A549 (cell line): ENCODE results near the gene ZNF319. TPM values are rescaled to one million over a fixed set of nuclear protein-coding genes. Genes with fewer than 3 reads are reported as not detected.

ENCODE experiments used
- ATAC-seq, 2 experiments: fragments of 200-7000 bp in 1 of 2; fragments of >200 bp in 1 of 2; cut with Nextera tagmentation in 1 of 2; cut with Tn5 transposase in 1 of 2; 3 replicates each; pipeline versions ENCODE4 v1.8.0 to v1.9.1; 2018 to 2020; ENCODE audit warnings: mild to moderate bottlenecking in 1 of 2, moderate library complexity in 1 of 2
- CTCF ChIA-PET: fragments of 300-600 bp; sonication (Branson Sonifier 250); formaldehyde crosslinking; extraction: SDS; loops from one replicate; lab custom pipeline; 2021; ENCODE audit warnings: antibody characterized with exemption, inconsistent platforms; lab: Yijun Ruan, JAX
- POLR2A ChIA-PET: fragments of 350-600 bp; formaldehyde crosslinking; extraction: SDS; loops from one replicate; lab custom pipeline; 2021; ENCODE audit warnings: antibody characterized with exemption, inconsistent platforms; lab: Yijun Ruan, JAX
- DNase-seq, 2 experiments: peaks; one replicate each; pipeline versions ENCODE4 v3.0.0 to v3.0.0-alpha.2; 2011 to 2016; ENCODE audit warnings: low read depth in 1 of 2, low spot score in 1 of 2
- FAIRE-seq: peaks from 2 replicates; lab custom pipeline; 2011; peaks lifted over from hg19 to GRCh38; lab: Jason Lieb, UNC
- H3K27ac ChIP-seq, 2 experiments: fragments of >200 bp; sonication (Bioruptor Twin); formaldehyde crosslinking; 3 replicates each; pipeline ENCODE4 v1.5.1; 2016 to 2017
- H3K4me1 ChIP-seq: fragments of >200 bp; sonication (Bioruptor Twin); formaldehyde crosslinking; 3 replicates; pipeline ENCODE4 v1.6.1; 2016
- H3K4me2 ChIP-seq: fragments of >200 bp; sonication (Bioruptor Twin); formaldehyde crosslinking; 3 replicates; pipeline ENCODE4 v1.6.1; 2016
- H3K4me3 ChIP-seq: fragments of >200 bp; sonication (Bioruptor Twin); formaldehyde crosslinking; 3 replicates; pipeline ENCODE4 v1.5.1; 2016
- H3K9me3 ChIP-seq: fragments of >200 bp; sonication (Bioruptor Twin); formaldehyde crosslinking; 3 replicates; pipeline ENCODE4 v1.6.1; 2016
- CBX2 ChIP-seq: fragments of 200-600 bp; sonication (generic); IDR thresholded peaks from 2 replicates; pipeline ENCODE4 v1.6.1; 2016; ENCODE audit warnings: low read depth, mild to moderate bottlenecking, borderline replicate concordance
- CHD2 ChIP-seq: fragments of 150-350 bp; IDR thresholded peaks from 2 replicates; pipeline ENCODE4 v1.6.1; 2014; ENCODE audit warnings: low read length; ENCODE audit not compliant: partially characterized antibody
- EHF ChIP-seq: fragments of 250-450 bp; sonication (Bioruptor Pico); IDR thresholded peaks from 2 replicates; pipeline ENCODE4 v1.5.0; 2020; ENCODE audit warnings: mild to moderate bottlenecking
- FOSB ChIP-seq: fragments of 250-450 bp; sonication (Bioruptor Pico); IDR thresholded peaks from 2 replicates; pipeline ENCODE4 v1.5.0; 2020; ENCODE audit warnings: mild to moderate bottlenecking, moderate library complexity
- FOXS1 ChIP-seq: fragments of 250-450 bp; sonication (Bioruptor Pico); IDR thresholded peaks from 2 replicates; pipeline ENCODE4 v1.5.0; 2020; ENCODE audit warnings: mild to moderate bottlenecking, moderate library complexity
- HDAC2 ChIP-seq: fragments of 200-600 bp; sonication (generic); IDR thresholded peaks from 2 replicates; pipeline ENCODE4 v1.6.1; 2016
- HEYL ChIP-seq: fragments of 250-450 bp; sonication (Bioruptor Pico); IDR thresholded peaks from 2 replicates; pipeline ENCODE4 v1.8.0; 2021; ENCODE audit warnings: mild to moderate bottlenecking, moderate library complexity
- HMGXB4 ChIP-seq: fragments of 250-450 bp; sonication (Bioruptor Pico); IDR thresholded peaks from 2 replicates; pipeline ENCODE4 v1.5.0; 2021; ENCODE audit warnings: mild to moderate bottlenecking, moderate library complexity, borderline replicate concordance
- HOXB13 ChIP-seq: fragments of 250-450 bp; sonication (Bioruptor Pico); IDR thresholded peaks from 2 replicates; pipeline ENCODE4 v1.5.0; 2020; ENCODE audit warnings: low read depth, mild to moderate bottlenecking, moderate library complexity
- KDM5A ChIP-seq: fragments of 200-600 bp; sonication (generic); IDR thresholded peaks from 2 replicates; pipeline ENCODE4 v1.6.1; 2016; ENCODE audit warnings: antibody characterized with exemption, mild to moderate bottlenecking
- MAZ ChIP-seq: fragments of 150-350 bp; IDR thresholded peaks from 2 replicates; pipeline ENCODE4 v1.6.1; 2014; ENCODE audit warnings: antibody characterized with exemption, low read depth, low read length, borderline replicate concordance
- POLR2A ChIP-seq: IDR thresholded peaks from 2 replicates; pipeline ENCODE4 v1.6.1; 2012; ENCODE audit warnings: mild to moderate bottlenecking, low read length
- POLR2AphosphoS2 ChIP-seq: conservative IDR thresholded peaks from 2 replicates; pipeline ENCODE4 v1.6.1; 2012; ENCODE audit warnings: low read length, improper control_type of control experiment, inconsistent platforms
- RAD21 ChIP-seq, 2 experiments: fragments of >200 bp in 1 of 2; sonication (Bioruptor Twin) in 1 of 2; formaldehyde crosslinking in 1 of 2; IDR thresholded peaks in 1 of 2; conservative IDR thresholded peaks in 1 of 2; 2 replicates in 1 of 2; 3 replicates in 1 of 2; pipeline ENCODE4 v1.6.1; 2012 to 2018; ENCODE audit warnings: inconsistent platforms in 1 of 2
- SREBF2 ChIP-seq: fragments of 450-650 bp; IDR thresholded peaks from 2 replicates; pipeline ENCODE4 v1.6.1; 2014; ENCODE audit warnings: mild to moderate bottlenecking, moderate library complexity
- USF2 ChIP-seq: fragments of 450-650 bp; IDR thresholded peaks from 2 replicates; pipeline ENCODE4 v1.6.1; 2014; ENCODE audit warnings: antibody characterized with exemption
- ZC3H11A ChIP-seq: fragments of 450-650 bp; IDR thresholded peaks from 2 replicates; pipeline ENCODE4 v1.6.1; 2014; ENCODE audit warnings: antibody characterized with exemption, mild to moderate bottlenecking
- ZNF302 ChIP-seq: fragments of 250-450 bp; sonication (Bioruptor Pico); IDR thresholded peaks from 2 replicates; pipeline ENCODE4 v1.9.0; 2021; ENCODE audit warnings: inconsistent platforms, mild to moderate bottlenecking, moderate library complexity
- ZSCAN20 ChIP-seq: fragments of 250-450 bp; sonication (Bioruptor Pico); IDR thresholded peaks from 2 replicates; pipeline ENCODE4 v1.8.0; 2022; ENCODE audit warnings: mild to moderate bottlenecking, moderate library complexity
- WGBS: methylation state at CpG from one replicate; pipeline ENCODE4 v1.1.6; 2017; ENCODE audit errors: missing lambda C conversion rate; 5-methylcytosine and 5-hydroxymethylcytosine counted together
- polyA plus RNA-seq, 4 experiments: library from polyadenylated mRNA; depleted of rRNA in 3 of 4; stranded (reverse); fragments of >200 nt; fragmentation: RNase III in 1 of 4; extraction: RNeasy Plus Mini Kit Qiagen cat#74134 plus additional on column Dnase treatment in 1 of 4; gene quantifications; 2 replicates in 3 of 4; 3 replicates in 1 of 4; pipeline ENCODE4 v1.2.3, GENCODE V29; 2011 to 2017
- TF ChIP-seq, protein P1 (sequence below): IDR thresholded peaks from 2 replicates; pipeline ENCODE4 v1.6.1; 2012; ENCODE audit warnings: low read depth, borderline replicate concordance
- TF ChIP-seq, protein P2 (sequence below): fragments of >200 bp; sonication (Bioruptor Twin); formaldehyde crosslinking; IDR thresholded peaks from 3 replicates; pipeline ENCODE4 v1.6.1; 2016
- TF ChIP-seq, protein P3 (sequence below): fragments of >200 bp; sonication (Bioruptor Twin); formaldehyde crosslinking; IDR thresholded peaks from 3 replicates; pipeline ENCODE4 v1.5.1; 2016
- TF ChIP-seq, protein P4 (sequence below): fragments of 150-350 bp; IDR thresholded peaks from 2 replicates; pipeline ENCODE4 v1.6.1; 2014; ENCODE audit warnings: low read depth, mild to moderate bottlenecking, low read length
- TF ChIP-seq, protein P5 (sequence below): fragments of 200-600 bp; sonication (generic); IDR thresholded peaks from 2 replicates; pipeline ENCODE4 v1.6.1; 2016; ENCODE audit warnings: antibody characterized with exemption, mild to moderate bottlenecking, moderate library complexity

ZNF319 gene
- polyA plus RNA-seq, 2 of the 4 experiments (the other 2 are of a cell fraction) = 10.8 to 11.3 TPM

DNA sequence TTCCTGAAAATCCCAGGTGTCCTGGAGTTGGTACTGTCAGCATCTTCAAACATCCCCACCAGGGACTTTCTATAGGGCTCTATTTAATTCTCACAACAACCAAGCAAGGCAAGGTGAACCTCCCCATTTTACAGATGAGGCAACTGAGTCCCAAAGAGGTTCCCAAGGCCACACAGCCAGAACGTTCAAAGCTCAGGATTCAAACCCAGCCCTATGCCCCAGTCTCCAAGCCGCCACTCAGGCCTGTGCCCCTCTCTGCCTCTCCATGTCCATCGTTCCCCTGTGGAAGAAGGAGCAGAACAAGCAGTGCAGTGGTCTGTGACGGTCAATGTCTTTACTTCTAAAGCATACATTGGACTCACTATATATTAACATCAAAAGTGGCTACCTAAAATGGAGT lies 6.1 kb downstream of the ZNF319 start (continued):
- TF ChIP-seq FOXS1 (CRISPR knock-in tag) = no peak
- TF ChIP-seq ZC3H11A = no peak
- TF ChIP-seq FOSB = no peak
- TF ChIP-seq EHF (CRISPR knock-in tag) = no peak
- no peak for TF ChIP-seq ZSCAN20 (CRISPR knock-in tag)
- TF ChIP-seq CBX2 = no peak

DNA sequence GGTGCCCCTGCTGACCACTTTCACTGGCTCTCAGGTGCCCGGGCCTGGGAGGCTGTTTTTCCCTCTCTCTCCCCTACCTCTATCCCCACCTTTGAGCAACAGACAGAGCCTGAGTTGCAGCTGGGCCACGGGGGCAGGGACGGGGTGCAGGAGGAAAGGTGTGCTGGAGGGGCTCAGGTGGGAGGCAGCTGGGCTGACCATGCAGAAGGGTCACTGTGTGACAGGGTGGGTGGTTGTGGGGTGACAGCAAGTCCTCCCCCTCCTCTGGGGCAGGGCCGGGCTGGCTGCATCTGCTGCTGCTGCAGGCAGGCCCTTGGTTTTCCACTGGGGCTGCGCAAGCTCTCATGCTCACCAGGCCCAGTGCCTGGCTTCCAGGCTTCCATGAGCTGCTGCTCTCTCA lies 6.6 kb downstream of the ZNF319 start:
- Histone ChIP-seq H3K4me2 (no peak overlapping the region), H3K27ac (peak overlapping the region in 1 of 2 experiments; percentile 57; a peak in 3 of 6 replicates), H3K4me1 (peaks cover 35% of the 10 kb centered on the region), H3K4me3 (no peak overlapping the region), H3K9me3 (no peaks in the 10 kb centered on the region)
- no peak for DNase-seq
- TF ChIP-seq MAZ (no peak), HMGXB4 (no peak), HOXB13 (no peak), HDAC2 (no peak), POLR2A (no peak), RAD21 (conservative IDR thresholded peaks at IDR 0.05 in 1 of 2, IDR thresholded peaks at IDR 0.05 in 1 of 2) (no peak), HEYL (CRISPR knock-in tag) (no peak), SREBF2 (no peak), POLR2AphosphoS2 (no peak), ZNF302 (CRISPR knock-in tag) (no peak), KDM5A (no peak)
- TF ChIP-seq, protein P1, sequence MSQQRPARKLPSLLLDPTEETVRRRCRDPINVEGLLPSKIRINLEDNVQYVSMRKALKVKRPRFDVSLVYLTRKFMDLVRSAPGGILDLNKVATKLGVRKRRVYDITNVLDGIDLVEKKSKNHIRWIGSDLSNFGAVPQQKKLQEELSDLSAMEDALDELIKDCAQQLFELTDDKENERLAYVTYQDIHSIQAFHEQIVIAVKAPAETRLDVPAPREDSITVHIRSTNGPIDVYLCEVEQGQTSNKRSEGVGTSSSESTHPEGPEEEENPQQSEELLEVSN = no peak
- TF ChIP-seq, protein P2, sequence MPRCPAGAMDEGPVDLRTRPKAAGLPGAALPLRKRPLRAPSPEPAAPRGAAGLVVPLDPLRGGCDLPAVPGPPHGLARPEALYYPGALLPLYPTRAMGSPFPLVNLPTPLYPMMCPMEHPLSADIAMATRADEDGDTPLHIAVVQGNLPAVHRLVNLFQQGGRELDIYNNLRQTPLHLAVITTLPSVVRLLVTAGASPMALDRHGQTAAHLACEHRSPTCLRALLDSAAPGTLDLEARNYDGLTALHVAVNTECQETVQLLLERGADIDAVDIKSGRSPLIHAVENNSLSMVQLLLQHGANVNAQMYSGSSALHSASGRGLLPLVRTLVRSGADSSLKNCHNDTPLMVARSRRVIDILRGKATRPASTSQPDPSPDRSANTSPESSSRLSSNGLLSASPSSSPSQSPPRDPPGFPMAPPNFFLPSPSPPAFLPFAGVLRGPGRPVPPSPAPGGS = no peak
- no peak for ATAC-seq
- FAIRE-seq = no peak
- POLR2A ChIA-PET = interaction anchor here (0.5 to 0.7 kb wide), 2 partner anchors 139 to 204 kb away, joined by 4 to 7 read pairs; no protein-coding TSS in a partner anchor
- WGBS = 75% methylated on average over 5 of the region's 5 CpGs
- CTCF ChIA-PET = interaction anchor here (0.7 to 12.6 kb wide), 8 partner anchors 22 to 418 kb away, joined by 3 to 160 read pairs (median 4); no protein-coding TSS in a partner anchor

GRCh38 chr16:57993438-57993837 lies 7.0 kb downstream of the ZNF319 start:
- FAIRE-seq (no peak), ATAC-seq (no peak), DNase-seq (no peak)
- Histone ChIP-seq H3K27ac (peak overlapping the region in 1 of 2 experiments; percentile 57; a peak in 3 of 6 replicates), H3K4me3 (no peak overlapping the region), H3K4me1 (peaks cover 35% of the 10 kb centered on the region), H3K9me3 (no peaks in the 10 kb centered on the region)
- POLR2A ChIA-PET = no interaction called here
- WGBS = 84% methylated on average over 8 of the region's 8 CpGs
- CTCF ChIA-PET = interaction anchor here (1.2 to 12.6 kb wide), 8 partner anchors 13 to 418 kb away, joined by 3 to 160 read pairs (median 4); no protein-coding TSS in a partner anchor
- TF ChIP-seq, protein P3, sequence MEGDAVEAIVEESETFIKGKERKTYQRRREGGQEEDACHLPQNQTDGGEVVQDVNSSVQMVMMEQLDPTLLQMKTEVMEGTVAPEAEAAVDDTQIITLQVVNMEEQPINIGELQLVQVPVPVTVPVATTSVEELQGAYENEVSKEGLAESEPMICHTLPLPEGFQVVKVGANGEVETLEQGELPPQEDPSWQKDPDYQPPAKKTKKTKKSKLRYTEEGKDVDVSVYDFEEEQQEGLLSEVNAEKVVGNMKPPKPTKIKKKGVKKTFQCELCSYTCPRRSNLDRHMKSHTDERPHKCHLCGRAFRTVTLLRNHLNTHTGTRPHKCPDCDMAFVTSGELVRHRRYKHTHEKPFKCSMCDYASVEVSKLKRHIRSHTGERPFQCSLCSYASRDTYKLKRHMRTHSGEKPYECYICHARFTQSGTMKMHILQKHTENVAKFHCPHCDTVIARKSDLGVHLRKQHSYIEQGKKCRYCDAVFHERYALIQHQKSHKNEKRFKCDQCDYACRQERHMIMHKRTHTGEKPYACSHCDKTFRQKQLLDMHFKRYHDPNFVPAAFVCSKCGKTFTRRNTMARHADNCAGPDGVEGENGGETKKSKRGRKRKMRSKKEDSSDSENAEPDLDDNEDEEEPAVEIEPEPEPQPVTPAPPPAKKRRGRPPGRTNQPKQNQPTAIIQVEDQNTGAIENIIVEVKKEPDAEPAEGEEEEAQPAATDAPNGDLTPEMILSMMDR = no peak
- TF ChIP-seq, protein P4, sequence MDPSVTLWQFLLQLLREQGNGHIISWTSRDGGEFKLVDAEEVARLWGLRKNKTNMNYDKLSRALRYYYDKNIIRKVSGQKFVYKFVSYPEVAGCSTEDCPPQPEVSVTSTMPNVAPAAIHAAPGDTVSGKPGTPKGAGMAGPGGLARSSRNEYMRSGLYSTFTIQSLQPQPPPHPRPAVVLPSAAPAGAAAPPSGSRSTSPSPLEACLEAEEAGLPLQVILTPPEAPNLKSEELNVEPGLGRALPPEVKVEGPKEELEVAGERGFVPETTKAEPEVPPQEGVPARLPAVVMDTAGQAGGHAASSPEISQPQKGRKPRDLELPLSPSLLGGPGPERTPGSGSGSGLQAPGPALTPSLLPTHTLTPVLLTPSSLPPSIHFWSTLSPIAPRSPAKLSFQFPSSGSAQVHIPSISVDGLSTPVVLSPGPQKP = no peak
- TF ChIP-seq KDM5A (no peak), CHD2 (no peak), USF2 (no peak)
- TF ChIP-seq, protein P5, sequence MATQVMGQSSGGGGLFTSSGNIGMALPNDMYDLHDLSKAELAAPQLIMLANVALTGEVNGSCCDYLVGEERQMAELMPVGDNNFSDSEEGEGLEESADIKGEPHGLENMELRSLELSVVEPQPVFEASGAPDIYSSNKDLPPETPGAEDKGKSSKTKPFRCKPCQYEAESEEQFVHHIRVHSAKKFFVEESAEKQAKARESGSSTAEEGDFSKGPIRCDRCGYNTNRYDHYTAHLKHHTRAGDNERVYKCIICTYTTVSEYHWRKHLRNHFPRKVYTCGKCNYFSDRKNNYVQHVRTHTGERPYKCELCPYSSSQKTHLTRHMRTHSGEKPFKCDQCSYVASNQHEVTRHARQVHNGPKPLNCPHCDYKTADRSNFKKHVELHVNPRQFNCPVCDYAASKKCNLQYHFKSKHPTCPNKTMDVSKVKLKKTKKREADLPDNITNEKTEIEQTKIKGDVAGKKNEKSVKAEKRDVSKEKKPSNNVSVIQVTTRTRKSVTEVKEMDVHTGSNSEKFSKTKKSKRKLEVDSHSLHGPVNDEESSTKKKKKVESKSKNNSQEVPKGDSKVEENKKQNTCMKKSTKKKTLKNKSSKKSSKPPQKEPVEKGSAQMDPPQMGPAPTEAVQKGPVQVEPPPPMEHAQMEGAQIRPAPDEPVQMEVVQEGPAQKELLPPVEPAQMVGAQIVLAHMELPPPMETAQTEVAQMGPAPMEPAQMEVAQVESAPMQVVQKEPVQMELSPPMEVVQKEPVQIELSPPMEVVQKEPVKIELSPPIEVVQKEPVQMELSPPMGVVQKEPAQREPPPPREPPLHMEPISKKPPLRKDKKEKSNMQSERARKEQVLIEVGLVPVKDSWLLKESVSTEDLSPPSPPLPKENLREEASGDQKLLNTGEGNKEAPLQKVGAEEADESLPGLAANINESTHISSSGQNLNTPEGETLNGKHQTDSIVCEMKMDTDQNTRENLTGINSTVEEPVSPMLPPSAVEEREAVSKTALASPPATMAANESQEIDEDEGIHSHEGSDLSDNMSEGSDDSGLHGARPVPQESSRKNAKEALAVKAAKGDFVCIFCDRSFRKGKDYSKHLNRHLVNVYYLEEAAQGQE = no peak
- TF ChIP-seq, all 56 proteins: peak for 0
- no peak overlapping the region for H3K4me2 ChIP-seq
